Liver (tissue), 9 donors: Measurements from ENCODE around the gene FGF1. TPM values are rescaled to one million over a fixed set of nuclear protein-coding genes. Genes with fewer than 3 reads are reported as not detected.

Experiments
- DNase-seq: peaks from one replicate; pipeline ENCODE4 v3.0.0-alpha.2; 2017; ENCODE audit warnings: low spot score
- H3K27ac ChIP-seq, 2 donors: one replicate each; pipeline ENCODE4 v1.7.0; 2013; ENCODE audit warnings: inconsistent platforms in 2 of 2, low read length in 2 of 2, control low read depth in 1 of 2, low read depth in 1 of 2, mild to moderate bottlenecking in 1 of 2
- H3K27me3 ChIP-seq, 4 donors: one replicate each; pipeline versions ENCODE4 v1.6.1 to v1.7.0; 2013; ENCODE audit warnings: low read length in 3 of 4, inconsistent platforms in 1 of 4, mild to moderate bottlenecking in 1 of 4, moderate library complexity in 1 of 4; ENCODE audit not compliant: control insufficient read depth in 4 of 4, insufficient read depth in 4 of 4
- H3K36me3 ChIP-seq, 4 donors: one replicate each; pipeline versions ENCODE4 v1.6.1 to v1.7.0; 2013; ENCODE audit warnings: low read length in 3 of 4, mild to moderate bottlenecking in 3 of 4, low read depth in 1 of 4, moderate library complexity in 1 of 4; ENCODE audit not compliant: control insufficient read depth in 4 of 4, insufficient read depth in 3 of 4
- H3K4me1 ChIP-seq, 4 donors: one replicate each; pipeline versions ENCODE4 v1.6.1 to v1.7.0; 2013; ENCODE audit warnings: low read length in 3 of 4, mild to moderate bottlenecking in 3 of 4, moderate library complexity in 1 of 4; ENCODE audit not compliant: control insufficient read depth in 4 of 4, insufficient read depth in 4 of 4
- H3K4me3 ChIP-seq, 3 donors: one replicate each; pipeline versions ENCODE4 v1.6.1 to v1.7.0; 2013; ENCODE audit warnings: low read length in 3 of 3, control low read depth in 1 of 3, low read depth in 1 of 3, mild to moderate bottlenecking in 1 of 3
- H3K9ac ChIP-seq, 2 donors: one replicate each; pipeline ENCODE4 v1.7.0; 2013; ENCODE audit warnings: low read length in 2 of 2, mild to moderate bottlenecking in 2 of 2, moderate library complexity in 2 of 2, control low read depth in 1 of 2, low read depth in 1 of 2
- H3K9me3 ChIP-seq, 4 donors: one replicate each; pipeline versions ENCODE4 v1.6.1 to v1.7.0; 2013; ENCODE audit warnings: low read length in 3 of 4; ENCODE audit not compliant: control insufficient read depth in 4 of 4
- EGR1 ChIP-seq, 2 donors: IDR thresholded peaks; 2 replicates each; pipeline ENCODE4 v1.6.1; 2016 to 2018; ENCODE audit warnings: antibody characterized with exemption in 2 of 2, low read depth in 2 of 2
- FOXA1 ChIP-seq: IDR thresholded peaks from 2 replicates; pipeline ENCODE4 v1.6.1; 2016; ENCODE audit warnings: antibody characterized with exemption
- FOXA2 ChIP-seq: IDR thresholded peaks from 2 replicates; pipeline ENCODE4 v1.6.1; 2016; ENCODE audit warnings: antibody characterized with exemption
- GABPA ChIP-seq, 2 donors: IDR thresholded peaks in 1 of 2; conservative IDR thresholded peaks in 1 of 2; 2 replicates each; pipeline ENCODE4 v1.6.1; 2016; ENCODE audit warnings: antibody characterized with exemption in 2 of 2, mild to moderate bottlenecking in 1 of 2, moderate library complexity in 1 of 2
- HNF4A ChIP-seq, 2 donors: conservative IDR thresholded peaks; 2 replicates each; pipeline ENCODE4 v1.6.1; 2016; ENCODE audit warnings: antibody characterized with exemption in 2 of 2, mild to moderate bottlenecking in 2 of 2
- HNF4G ChIP-seq: IDR thresholded peaks from 2 replicates; pipeline ENCODE4 v1.6.1; 2016; ENCODE audit warnings: antibody characterized with exemption
- JUND ChIP-seq, 2 donors: IDR thresholded peaks; 2 replicates each; pipeline ENCODE4 v1.6.1; 2016; ENCODE audit warnings: antibody characterized with exemption in 2 of 2
- NR2F2 ChIP-seq: IDR thresholded peaks from 2 replicates; pipeline ENCODE4 v1.6.1; 2016; ENCODE audit warnings: antibody characterized with exemption
- RAD21 ChIP-seq, 2 donors: IDR thresholded peaks; 2 replicates each; pipeline ENCODE4 v1.6.1; 2016; ENCODE audit warnings: antibody characterized with exemption in 2 of 2, mild to moderate bottlenecking in 2 of 2
- SP1 ChIP-seq: IDR thresholded peaks from 2 replicates; pipeline ENCODE4 v1.6.1; 2018; ENCODE audit warnings: antibody characterized with exemption, mild to moderate bottlenecking
- TAF1 ChIP-seq: conservative IDR thresholded peaks from 2 replicates; pipeline ENCODE4 v1.6.1; 2016; ENCODE audit warnings: antibody characterized with exemption, mild to moderate bottlenecking
- YY1 ChIP-seq: IDR thresholded peaks from 2 replicates; pipeline ENCODE4 v1.6.1; 2016; ENCODE audit warnings: antibody characterized with exemption, mild to moderate bottlenecking
- WGBS: extraction: QIAGEN DNeasy Blood & Tissue Kit; methylation state at CpG from one replicate; pipeline ENCODE4 v1.1.7; 2013; 5-methylcytosine and 5-hydroxymethylcytosine counted together
- polyA plus RNA-seq, 2 donors: library from polyadenylated mRNA; stranded (reverse) in 1 of 2; unstranded in 1 of 2; fragments of 200-250 nt in 1 of 2; fragments of >200 nt in 1 of 2; fragmentation: Nextera tagmentation in 1 of 2; extraction: Ambion mirVana in 1 of 2; gene quantifications; one replicate each; pipeline versions ENCODE4 v1.2.1 to v1.2.3, GENCODE V29; 2013 to 2015
- total RNA-seq, 2 donors: library from RNA; depleted of rRNA; stranded (reverse); fragments of >200 nt; gene quantifications; one replicate each; pipeline ENCODE4 v1.2.3, GENCODE V29; 2014
- TF ChIP-seq, protein P1 (sequence below): fragments of 150-350 bp; IDR thresholded peaks from 2 replicates; pipeline ENCODE4 v1.5.1; 2017; ENCODE audit warnings: improper control_type of control experiment, low read depth, low read length; ENCODE audit not compliant: missing input control
- TF ChIP-seq, protein P2 (sequence below): IDR thresholded peaks from 2 replicates; pipeline ENCODE4 v1.6.1; 2016; ENCODE audit warnings: antibody characterized with exemption
- TF ChIP-seq, protein P3 (sequence below): IDR thresholded peaks from 2 replicates; pipeline ENCODE4 v1.6.1; 2016; ENCODE audit warnings: antibody characterized with exemption, mild to moderate bottlenecking
- TF ChIP-seq, protein P4 (sequence below): IDR thresholded peaks from 2 replicates; pipeline ENCODE4 v1.6.1; 2016; ENCODE audit warnings: antibody characterized with exemption
- donor health status: healthy.
- donor health status: healthy.
- donor health status: healthy.
- donor health status: healthy.
- donor health status: healthy.

Gene FGF1
- total and polyA plus RNA-seq, 4 donors: 0.05 to 0.25 (median 0.16) TPM

DNA sequence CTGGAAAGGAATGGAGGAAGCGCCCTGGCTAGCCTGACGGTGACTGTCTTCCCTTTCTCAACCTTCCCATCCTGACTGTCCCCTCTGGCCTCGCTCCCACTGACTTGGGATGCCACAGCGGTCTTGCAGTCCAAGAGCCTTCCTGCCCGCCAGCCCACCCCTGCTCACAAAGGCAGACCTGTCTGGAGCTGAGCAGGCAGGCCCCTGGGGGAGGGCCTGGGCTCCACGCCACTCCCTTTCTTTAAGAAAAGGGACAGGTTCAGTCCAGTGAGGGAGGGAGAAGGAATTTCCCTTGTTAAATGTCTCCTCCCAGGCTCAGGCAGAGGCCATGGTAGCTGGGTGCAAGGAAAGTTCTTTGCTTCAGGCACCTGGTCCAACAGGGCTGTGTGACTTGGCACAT is 18.1 kb downstream of the FGF1 start:
- no peak for DNase-seq
- WGBS: 96% methylated on average over 6 of the region's 6 CpGs
- Histone ChIP-seq H3K36me3 (no peaks in the 10 kb centered on the region), H3K4me1 (no peaks in the 10 kb centered on the region), H3K9me3 (no peaks in the 10 kb centered on the region), H3K4me3 (no peak overlapping the region), H3K27me3 (no peaks in the 10 kb centered on the region), H3K9ac (no peak overlapping the region), H3K27ac (no peak overlapping the region)
- no peak for TF ChIP-seq FOXA2
- TF ChIP-seq NR2F2: no peak
- TF ChIP-seq, protein P1, sequence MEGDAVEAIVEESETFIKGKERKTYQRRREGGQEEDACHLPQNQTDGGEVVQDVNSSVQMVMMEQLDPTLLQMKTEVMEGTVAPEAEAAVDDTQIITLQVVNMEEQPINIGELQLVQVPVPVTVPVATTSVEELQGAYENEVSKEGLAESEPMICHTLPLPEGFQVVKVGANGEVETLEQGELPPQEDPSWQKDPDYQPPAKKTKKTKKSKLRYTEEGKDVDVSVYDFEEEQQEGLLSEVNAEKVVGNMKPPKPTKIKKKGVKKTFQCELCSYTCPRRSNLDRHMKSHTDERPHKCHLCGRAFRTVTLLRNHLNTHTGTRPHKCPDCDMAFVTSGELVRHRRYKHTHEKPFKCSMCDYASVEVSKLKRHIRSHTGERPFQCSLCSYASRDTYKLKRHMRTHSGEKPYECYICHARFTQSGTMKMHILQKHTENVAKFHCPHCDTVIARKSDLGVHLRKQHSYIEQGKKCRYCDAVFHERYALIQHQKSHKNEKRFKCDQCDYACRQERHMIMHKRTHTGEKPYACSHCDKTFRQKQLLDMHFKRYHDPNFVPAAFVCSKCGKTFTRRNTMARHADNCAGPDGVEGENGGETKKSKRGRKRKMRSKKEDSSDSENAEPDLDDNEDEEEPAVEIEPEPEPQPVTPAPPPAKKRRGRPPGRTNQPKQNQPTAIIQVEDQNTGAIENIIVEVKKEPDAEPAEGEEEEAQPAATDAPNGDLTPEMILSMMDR: no peak
- TF ChIP-seq RAD21 (IDR thresholded peaks at IDR 0.05): no peak
- no peak for TF ChIP-seq EGR1 (IDR thresholded peaks at IDR 0.05; ENCODE audit: low read depth in 2 of 2)
- no peak for TF ChIP-seq SP1
- no peak for TF ChIP-seq TAF1
- TF ChIP-seq YY1: no peak
- no peak for TF ChIP-seq JUND (IDR thresholded peaks at IDR 0.05)
- TF ChIP-seq, protein P2, sequence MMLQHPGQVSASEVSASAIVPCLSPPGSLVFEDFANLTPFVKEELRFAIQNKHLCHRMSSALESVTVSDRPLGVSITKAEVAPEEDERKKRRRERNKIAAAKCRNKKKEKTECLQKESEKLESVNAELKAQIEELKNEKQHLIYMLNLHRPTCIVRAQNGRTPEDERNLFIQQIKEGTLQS: no peak

DNA sequence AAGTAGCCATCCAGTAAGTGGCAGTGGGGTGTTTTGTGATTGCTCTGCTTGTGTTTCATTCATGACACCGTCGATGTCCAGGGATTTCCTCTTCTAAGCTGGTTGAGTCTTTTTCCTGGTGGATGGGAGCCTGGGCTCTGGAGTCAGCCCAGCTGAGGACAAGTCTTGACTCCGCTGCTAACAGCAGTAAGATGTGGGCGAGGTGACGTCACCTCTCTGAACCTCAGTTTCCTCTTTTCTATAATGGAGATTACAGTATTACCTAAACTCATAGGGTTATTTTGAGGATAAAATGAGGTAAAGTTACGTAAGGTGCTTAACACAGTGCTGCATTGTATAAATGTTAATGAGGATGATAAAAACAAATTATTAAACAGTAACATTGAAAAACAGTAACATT is 21.3 kb downstream of the FGF1 start:
- Histone ChIP-seq H3K36me3 (no peaks in the 10 kb centered on the region), H3K4me1 (no peaks in the 10 kb centered on the region), H3K4me3 (no peak overlapping the region), H3K9me3 (no peaks in the 10 kb centered on the region), H3K27ac (no peak overlapping the region), H3K9ac (no peak overlapping the region), H3K27me3 (no peaks in the 10 kb centered on the region)
- WGBS: 88% methylated on average over 6 of the region's 6 CpGs
- no peak for DNase-seq
- TF ChIP-seq FOXA1 (no peak), TAF1 (no peak), NR2F2 (no peak), RAD21 (IDR thresholded peaks at IDR 0.05) (no peak), HNF4A (conservative IDR thresholded peaks at IDR 0.05) (no peak), JUND (IDR thresholded peaks at IDR 0.05) (no peak), HNF4G (no peak), GABPA (IDR thresholded peaks at IDR 0.05 in 1 of 2, conservative IDR thresholded peaks at IDR 0.05 in 1 of 2) (no peak), SP1 (no peak), FOXA2 (no peak)
- TF ChIP-seq, protein P3, sequence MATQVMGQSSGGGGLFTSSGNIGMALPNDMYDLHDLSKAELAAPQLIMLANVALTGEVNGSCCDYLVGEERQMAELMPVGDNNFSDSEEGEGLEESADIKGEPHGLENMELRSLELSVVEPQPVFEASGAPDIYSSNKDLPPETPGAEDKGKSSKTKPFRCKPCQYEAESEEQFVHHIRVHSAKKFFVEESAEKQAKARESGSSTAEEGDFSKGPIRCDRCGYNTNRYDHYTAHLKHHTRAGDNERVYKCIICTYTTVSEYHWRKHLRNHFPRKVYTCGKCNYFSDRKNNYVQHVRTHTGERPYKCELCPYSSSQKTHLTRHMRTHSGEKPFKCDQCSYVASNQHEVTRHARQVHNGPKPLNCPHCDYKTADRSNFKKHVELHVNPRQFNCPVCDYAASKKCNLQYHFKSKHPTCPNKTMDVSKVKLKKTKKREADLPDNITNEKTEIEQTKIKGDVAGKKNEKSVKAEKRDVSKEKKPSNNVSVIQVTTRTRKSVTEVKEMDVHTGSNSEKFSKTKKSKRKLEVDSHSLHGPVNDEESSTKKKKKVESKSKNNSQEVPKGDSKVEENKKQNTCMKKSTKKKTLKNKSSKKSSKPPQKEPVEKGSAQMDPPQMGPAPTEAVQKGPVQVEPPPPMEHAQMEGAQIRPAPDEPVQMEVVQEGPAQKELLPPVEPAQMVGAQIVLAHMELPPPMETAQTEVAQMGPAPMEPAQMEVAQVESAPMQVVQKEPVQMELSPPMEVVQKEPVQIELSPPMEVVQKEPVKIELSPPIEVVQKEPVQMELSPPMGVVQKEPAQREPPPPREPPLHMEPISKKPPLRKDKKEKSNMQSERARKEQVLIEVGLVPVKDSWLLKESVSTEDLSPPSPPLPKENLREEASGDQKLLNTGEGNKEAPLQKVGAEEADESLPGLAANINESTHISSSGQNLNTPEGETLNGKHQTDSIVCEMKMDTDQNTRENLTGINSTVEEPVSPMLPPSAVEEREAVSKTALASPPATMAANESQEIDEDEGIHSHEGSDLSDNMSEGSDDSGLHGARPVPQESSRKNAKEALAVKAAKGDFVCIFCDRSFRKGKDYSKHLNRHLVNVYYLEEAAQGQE: no peak
- TF ChIP-seq, protein P4, sequence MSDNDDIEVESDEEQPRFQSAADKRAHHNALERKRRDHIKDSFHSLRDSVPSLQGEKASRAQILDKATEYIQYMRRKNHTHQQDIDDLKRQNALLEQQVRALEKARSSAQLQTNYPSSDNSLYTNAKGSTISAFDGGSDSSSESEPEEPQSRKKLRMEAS: no peak
- TF ChIP-seq, protein P2: no peak
- TF ChIP-seq, protein P1: no peak
